HepG2 (cell line): Measurements from ENCODE around the gene HSPA5. TPM values are rescaled to one million over a fixed set of nuclear protein-coding genes. Genes with fewer than 3 reads are reported as not detected.
A peak's percentile ranks its signal among the peaks of the same experiment; 100 is the strongest.

Experiments
- CHD2 ChIP-seq: IDR thresholded peaks from 2 replicates; pipeline ENCODE4 v1.6.1; 2011; ENCODE audit warnings: low read depth, low read length, improper control_type of control experiment
- ETV6 ChIP-seq: sonication (generic); formaldehyde crosslinking; conservative IDR thresholded peaks from 2 replicates; pipeline ENCODE4 v1.4.0; 2020; ENCODE audit warnings: missing genetic modification reagents
- FIP1L1 ChIP-seq: fragments of 200-400 bp; formaldehyde crosslinking; IDR thresholded peaks from 2 replicates; pipeline ENCODE4 v1.6.1; 2018; ENCODE audit warnings: low read depth, mild to moderate bottlenecking, low read length, moderate library complexity, borderline replicate concordance; ENCODE audit not compliant: insufficient read depth
- FOXK1 ChIP-seq: sonication (generic); formaldehyde crosslinking; IDR thresholded peaks from 2 replicates; pipeline ENCODE4 v1.4.0; 2020; ENCODE audit warnings: low read depth, missing genetic modification reagents, borderline replicate concordance
- GTF2F1 ChIP-seq: fragments of 150-350 bp; IDR thresholded peaks from 2 replicates; pipeline ENCODE4 v1.6.1; 2014; ENCODE audit warnings: low read length
- HIVEP1 ChIP-seq: sonication (generic); formaldehyde crosslinking; IDR thresholded peaks from 2 replicates; pipeline ENCODE4 v1.4.0; 2020; ENCODE audit warnings: mild to moderate bottlenecking, missing genetic modification reagents
- KMT2A ChIP-seq: sonication (generic); formaldehyde crosslinking; IDR thresholded peaks from 2 replicates; pipeline ENCODE4 v1.4.0; 2020; ENCODE audit warnings: missing genetic modification reagents
- WIZ ChIP-seq: sonication (generic); formaldehyde crosslinking; IDR thresholded peaks from 2 replicates; pipeline ENCODE4 v1.5.1; 2020; ENCODE audit warnings: mild to moderate bottlenecking, missing genetic modification reagents
- YEATS4 ChIP-seq: sonication (generic); formaldehyde crosslinking; IDR thresholded peaks from 2 replicates; pipeline ENCODE4 v1.4.0; 2020; ENCODE audit warnings: missing genetic modification reagents, borderline replicate concordance
- YY1 ChIP-seq: IDR thresholded peaks from 2 replicates; pipeline ENCODE4 v1.6.1; 2011; ENCODE audit warnings: low read length, low read depth, moderate library complexity, mild to moderate bottlenecking; ENCODE audit not compliant: insufficient read depth, insufficient replicate concordance
- ZFP62 ChIP-seq: sonication (generic); formaldehyde crosslinking; IDR thresholded peaks from 2 replicates; pipeline ENCODE4 v1.4.0; 2020; ENCODE audit warnings: missing genetic modification reagents
- ZKSCAN8 ChIP-seq: IDR thresholded peaks from 2 replicates; pipeline ENCODE4 v1.6.1; 2016; ENCODE audit warnings: borderline replicate concordance, missing genetic modification reagents, missing compliant biosample characterization
- ZMYM3 ChIP-seq: sonication (generic); formaldehyde crosslinking; IDR thresholded peaks from 2 replicates; pipeline ENCODE4 v1.5.1; 2020; ENCODE audit warnings: mild to moderate bottlenecking, missing genetic modification reagents
- ZNF501 ChIP-seq: sonication (generic); formaldehyde crosslinking; IDR thresholded peaks from 2 replicates; pipeline ENCODE4 v1.5.1; 2020; ENCODE audit warnings: mild to moderate bottlenecking, moderate library complexity, missing genetic modification reagents
- ZNF556 ChIP-seq: sonication (generic); formaldehyde crosslinking; IDR thresholded peaks from 2 replicates; pipeline ENCODE4 v1.4.0; 2020; ENCODE audit warnings: mild to moderate bottlenecking, missing genetic modification reagents, borderline replicate concordance
- ZNF605 ChIP-seq: sonication (generic); formaldehyde crosslinking; IDR thresholded peaks from 2 replicates; pipeline ENCODE4 v1.8.0; 2022; ENCODE audit warnings: mild to moderate bottlenecking, missing genetic modification reagents
- ZNF614 ChIP-seq: IDR thresholded peaks from 2 replicates; pipeline ENCODE4 v1.6.1; 2018; ENCODE audit warnings: missing biosample characterization, missing genetic modification reagents, inconsistent platforms, borderline replicate concordance
- polyA plus RNA-seq, 8 experiments: library from polyadenylated mRNA; depleted of rRNA in 3 of 8; stranded (reverse) in 7 of 8; unstranded in 1 of 8; fragments of >200 nt; fragmentation: Illumina TruSeq in 4 of 8; extraction: Trizol in 4 of 8; gene quantifications; 2 replicates each; pipeline versions ENCODE4 v1.2.1 to v1.2.3, GENCODE V29; 2011 to 2016; ENCODE audit warnings: low read depth in 4 of 8, missing spikeins in 1 of 8, mixed read lengths in 1 of 8; ENCODE audit not compliant: insufficient read depth in 1 of 8
- total RNA-seq, 5 experiments: library from RNA; depleted of rRNA; stranded (reverse); fragments of >200 nt; fragmentation: Illumina TruSeq; extraction: Trizol; gene quantifications; 2 replicates each; pipeline ENCODE4 v1.2.3, GENCODE V29; 2016; ENCODE audit warnings: low read depth in 1 of 5
- TF ChIP-seq, protein P1 (sequence below): sonication (generic); formaldehyde crosslinking; IDR thresholded peaks from 2 replicates; pipeline ENCODE4 v1.5.0; 2020; ENCODE audit warnings: missing genetic modification reagents, mild to moderate bottlenecking, borderline replicate concordance
- TF ChIP-seq, protein P2 (sequence below): sonication (generic); formaldehyde crosslinking; IDR thresholded peaks from 2 replicates; pipeline ENCODE4 v1.4.0; 2020; ENCODE audit warnings: missing genetic modification reagents, borderline replicate concordance
- TF ChIP-seq, protein P3 (sequence below): sonication (generic); formaldehyde crosslinking; IDR thresholded peaks from 2 replicates; pipeline ENCODE4 v1.4.0; 2020; ENCODE audit warnings: missing genetic modification reagents
- TF ChIP-seq, protein P4 (sequence below): sonication (generic); formaldehyde crosslinking; IDR thresholded peaks from 2 replicates; pipeline ENCODE4 v1.9.0; 2022; ENCODE audit warnings: missing genetic modification reagents, mild to moderate bottlenecking, borderline replicate concordance

The HSPA5 gene
- total and polyA plus RNA-seq, 2 of the 13 experiments (the other 11 are each of a cell fraction or from before 2014, with no cell fraction given) = 201 to 206 TPM

DNA sequence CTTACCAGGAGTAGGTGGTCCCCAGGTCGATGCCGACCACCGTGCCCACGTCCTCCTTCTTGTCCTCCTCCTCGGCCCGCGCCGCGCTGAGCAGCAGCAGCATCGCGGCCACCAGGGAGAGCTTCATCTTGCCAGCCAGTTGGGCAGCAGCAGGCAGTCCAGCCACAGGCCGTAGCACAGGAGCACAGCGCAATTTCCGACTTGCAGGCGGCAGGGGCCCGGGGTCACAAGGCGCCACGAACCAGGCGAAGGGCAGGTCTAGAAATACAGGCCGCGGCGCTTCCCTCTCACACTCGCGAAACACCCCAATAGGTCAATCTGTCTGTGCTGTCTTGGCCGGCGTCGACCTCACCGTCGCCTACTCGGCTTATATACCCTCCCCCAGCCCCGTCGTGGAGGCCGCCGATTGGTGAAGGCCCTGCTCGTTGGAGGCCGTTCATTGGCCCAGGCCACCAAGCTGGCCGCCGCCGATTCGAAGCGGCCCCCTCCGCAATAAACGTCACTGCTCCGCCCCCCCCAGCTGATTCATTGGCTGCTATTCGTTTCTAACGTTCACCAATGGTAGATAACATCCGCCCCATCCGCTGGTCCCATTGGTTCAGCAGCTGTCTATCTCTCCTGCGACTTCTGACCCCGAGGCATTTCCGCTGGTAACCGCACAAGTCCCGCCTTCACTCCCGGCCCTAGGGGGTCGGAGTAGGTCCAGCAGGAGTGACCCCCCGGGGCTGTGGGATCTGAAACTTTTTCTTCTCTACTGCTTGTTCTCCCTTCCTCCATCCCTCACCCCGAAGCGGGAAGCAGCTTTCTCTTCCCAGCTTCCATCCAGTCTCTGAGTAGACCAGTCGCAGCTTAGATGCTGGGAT is at the start of gene HSPA5 (continued):
- TF ChIP-seq YEATS4 (CRISPR knock-in tag) (peak; percentile 96), KMT2A (CRISPR knock-in tag) (peak; percentile 82), ZMYM3 (CRISPR knock-in tag) (0 out of 2 replicates have a peak, but pooled peaks have one; percentile 25), HIVEP1 (peak; percentile 65; the same call in 1 of the 2 replicates), CHD2 (peak; percentile 56; the same call in 1 of the 2 replicates), ZFP62 (CRISPR knock-in tag) (no peak), ZNF605 (CRISPR knock-in tag) (no peak; the same call in 1 of the 2 replicates), FIP1L1 (no peak), ZNF556 (peak; percentile 16), ZKSCAN8 (peak; percentile 63), ZNF501 (CRISPR knock-in tag) (peak; percentile 80), FOXK1 (no peak; the same call in 1 of the 2 replicates), WIZ (CRISPR knock-in tag) (peak; percentile 46; the same call in 1 of the 2 replicates), GTF2F1 (peak; percentile 89), ZNF614 (CRISPR knock-in tag) (peak; percentile 21; the same call in 1 of the 2 replicates), ETV6 (peak; percentile 9; the same call in 1 of the 2 replicates), YY1 (peak; percentile 43)
- TF ChIP-seq, protein P1, sequence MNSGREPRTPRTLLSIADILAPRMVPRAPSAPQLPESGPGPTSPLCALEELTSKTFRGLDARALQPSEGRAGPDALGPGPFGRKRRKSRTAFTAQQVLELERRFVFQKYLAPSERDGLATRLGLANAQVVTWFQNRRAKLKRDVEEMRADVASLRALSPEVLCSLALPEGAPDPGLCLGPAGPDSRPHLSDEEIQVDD = no peak
- TF ChIP-seq, protein P2, sequence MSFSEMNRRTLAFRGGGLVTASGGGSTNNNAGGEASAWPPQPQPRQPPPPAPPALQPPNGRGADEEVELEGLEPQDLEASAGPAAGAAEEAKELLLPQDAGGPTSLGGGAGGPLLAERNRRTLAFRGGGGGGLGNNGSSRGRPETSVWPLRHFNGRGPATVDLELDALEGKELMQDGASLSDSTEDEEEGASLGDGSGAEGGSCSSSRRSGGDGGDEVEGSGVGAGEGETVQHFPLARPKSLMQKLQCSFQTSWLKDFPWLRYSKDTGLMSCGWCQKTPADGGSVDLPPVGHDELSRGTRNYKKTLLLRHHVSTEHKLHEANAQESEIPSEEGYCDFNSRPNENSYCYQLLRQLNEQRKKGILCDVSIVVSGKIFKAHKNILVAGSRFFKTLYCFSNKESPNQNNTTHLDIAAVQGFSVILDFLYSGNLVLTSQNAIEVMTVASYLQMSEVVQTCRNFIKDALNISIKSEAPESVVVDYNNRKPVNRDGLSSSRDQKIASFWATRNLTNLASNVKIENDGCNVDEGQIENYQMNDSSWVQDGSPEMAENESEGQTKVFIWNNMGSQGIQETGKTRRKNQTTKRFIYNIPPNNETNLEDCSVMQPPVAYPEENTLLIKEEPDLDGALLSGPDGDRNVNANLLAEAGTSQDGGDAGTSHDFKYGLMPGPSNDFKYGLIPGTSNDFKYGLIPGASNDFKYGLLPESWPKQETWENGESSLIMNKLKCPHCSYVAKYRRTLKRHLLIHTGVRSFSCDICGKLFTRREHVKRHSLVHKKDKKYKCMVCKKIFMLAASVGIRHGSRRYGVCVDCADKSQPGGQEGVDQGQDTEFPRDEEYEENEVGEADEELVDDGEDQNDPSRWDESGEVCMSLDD (CRISPR knock-in tag) = no peak
- TF ChIP-seq, protein P3, sequence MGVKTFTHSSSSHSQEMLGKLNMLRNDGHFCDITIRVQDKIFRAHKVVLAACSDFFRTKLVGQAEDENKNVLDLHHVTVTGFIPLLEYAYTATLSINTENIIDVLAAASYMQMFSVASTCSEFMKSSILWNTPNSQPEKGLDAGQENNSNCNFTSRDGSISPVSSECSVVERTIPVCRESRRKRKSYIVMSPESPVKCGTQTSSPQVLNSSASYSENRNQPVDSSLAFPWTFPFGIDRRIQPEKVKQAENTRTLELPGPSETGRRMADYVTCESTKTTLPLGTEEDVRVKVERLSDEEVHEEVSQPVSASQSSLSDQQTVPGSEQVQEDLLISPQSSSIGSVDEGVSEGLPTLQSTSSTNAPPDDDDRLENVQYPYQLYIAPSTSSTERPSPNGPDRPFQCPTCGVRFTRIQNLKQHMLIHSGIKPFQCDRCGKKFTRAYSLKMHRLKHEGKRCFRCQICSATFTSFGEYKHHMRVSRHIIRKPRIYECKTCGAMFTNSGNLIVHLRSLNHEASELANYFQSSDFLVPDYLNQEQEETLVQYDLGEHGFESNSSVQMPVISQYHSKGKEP (CRISPR knock-in tag) = peak; percentile 70; the same call in 1 of the 2 replicates
- TF ChIP-seq, protein P4, sequence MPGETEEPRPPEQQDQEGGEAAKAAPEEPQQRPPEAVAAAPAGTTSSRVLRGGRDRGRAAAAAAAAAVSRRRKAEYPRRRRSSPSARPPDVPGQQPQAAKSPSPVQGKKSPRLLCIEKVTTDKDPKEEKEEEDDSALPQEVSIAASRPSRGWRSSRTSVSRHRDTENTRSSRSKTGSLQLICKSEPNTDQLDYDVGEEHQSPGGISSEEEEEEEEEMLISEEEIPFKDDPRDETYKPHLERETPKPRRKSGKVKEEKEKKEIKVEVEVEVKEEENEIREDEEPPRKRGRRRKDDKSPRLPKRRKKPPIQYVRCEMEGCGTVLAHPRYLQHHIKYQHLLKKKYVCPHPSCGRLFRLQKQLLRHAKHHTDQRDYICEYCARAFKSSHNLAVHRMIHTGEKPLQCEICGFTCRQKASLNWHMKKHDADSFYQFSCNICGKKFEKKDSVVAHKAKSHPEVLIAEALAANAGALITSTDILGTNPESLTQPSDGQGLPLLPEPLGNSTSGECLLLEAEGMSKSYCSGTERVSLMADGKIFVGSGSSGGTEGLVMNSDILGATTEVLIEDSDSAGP (CRISPR knock-in tag) = peak; percentile 68
